Measurements from ENCODE around the gene R3HDM1. TPM values are rescaled to one million over a fixed set of nuclear protein-coding genes. Genes with fewer than 3 reads are reported as not detected.

Gene R3HDM1
- total and polyA plus RNA-seq, 2 of the 4 experiments (the other 2 are of a cell fraction), result 5.9 to 38.1 TPM

DNA sequence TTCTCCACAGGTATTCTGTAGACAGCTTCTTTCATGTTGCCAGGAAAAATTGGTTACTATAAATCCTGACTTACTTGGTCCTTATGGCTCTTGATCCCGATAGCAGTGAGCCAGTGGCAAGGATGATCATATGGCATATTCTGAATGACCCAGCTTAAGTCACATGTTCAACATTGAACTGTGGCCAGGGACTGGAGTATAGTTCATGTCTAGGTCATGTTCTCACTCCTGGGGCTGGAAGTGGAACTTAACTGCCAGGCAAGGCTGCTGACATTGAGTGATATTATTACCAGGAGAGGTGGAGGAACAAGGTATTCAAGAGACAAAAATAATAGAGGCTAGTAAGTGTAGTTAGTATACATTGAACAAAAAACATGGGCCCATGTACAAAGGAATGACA lies 26.2 kb downstream of the R3HDM1 start:
- no peak overlapping the region for H2AFZ ChIP-seq (replicated peaks; ENCODE audit: low read length, poor library complexity)
- H3K27ac ChIP-seq (ENCODE audit: insufficient read depth, low read length), result no peak overlapping the region
- CTCF ChIA-PET, result no interaction called here
- no peak overlapping the region for H3K23ac ChIP-seq (ENCODE audit: low read depth, low read length)
- no CpG with 5 or more reads among the region's 1 CpG for WGBS, 2 experiments (ENCODE audit: extremely low coverage in 2 of 2, insufficient read length in 1 of 2)
- TF ChIP-seq MAFK (IDR thresholded peaks at IDR 0.05; ENCODE audit: low read depth, low read length) (no peak), NFE2L2 (IDR thresholded peaks at IDR 0.05; ENCODE audit: low read depth, low read length) (no peak)
- H3K4me2 ChIP-seq (ENCODE audit: low read depth, low read length), result no peak overlapping the region
- H4K20me1 ChIP-seq (ENCODE audit: insufficient read depth, low read length), result no peaks in the 10 kb centered on the region; the same call in 1 of the 2 replicates
- ATAC-seq (ENCODE audit: low read depth), result no peak
- H2AK5ac ChIP-seq (ENCODE audit: low read depth, low read length), result no peak overlapping the region
- intact Hi-C loops (cut with micrococcal nuclease), result no loop called here
- H4K91ac ChIP-seq (ENCODE audit: insufficient read depth, low read depth, low read length), result no peak overlapping the region
- H3K4me3 ChIP-seq (ENCODE audit: insufficient read depth, low read depth, low read length), result no peak overlapping the region
- 0 out of 2 replicates have a peak, but pooled peaks cover 3% of the 10 kb centered on the region for H3K36me3 ChIP-seq (ENCODE audit: control insufficient read depth, insufficient read depth, low read length)
- H3K79me1 ChIP-seq (ENCODE audit: low read depth in 1 of 2, low read length in 2 of 2), result peaks cover 18 to 20% of the 10 kb centered on the region in 2 experiments; a peak in 3 of 4 replicates
- H2BK20ac ChIP-seq (ENCODE audit: low read depth, low read length), result no peak overlapping the region
- dilution Hi-C loops (cut with HindIII; ENCODE audit: low sequenced_read_pairs, unreplicated experiment), result no loop called here
- H2BK5ac ChIP-seq (ENCODE audit: low read depth, low read length, poor library complexity, severe bottlenecking), result no peak overlapping the region
- no peak overlapping the region for H3K4ac ChIP-seq (ENCODE audit: low read depth, low read length)
- H3K9me1 ChIP-seq (ENCODE audit: insufficient read depth, low read length), result no peaks in the 10 kb centered on the region; the same call in 1 of the 2 replicates
- no TSS peak for BruUV-seq (replicated peaks)
- H3K9ac ChIP-seq (ENCODE audit: low read depth, low read length), result no peak overlapping the region
- no peak overlapping the region for H3K14ac ChIP-seq (replicated peaks; ENCODE audit: low read depth, low read length)
- POLR2A ChIA-PET (ENCODE audit: unreplicated experiment), result no interaction called here
- no peak overlapping the region for H2AK9ac ChIP-seq (replicated peaks; ENCODE audit: low read depth, low read length, poor library complexity)
- no peak for DNase-seq
- no peak overlapping the region for H4K8ac ChIP-seq (ENCODE audit: low read depth in 2 of 2, low read length in 2 of 2)
- no peak overlapping the region for H2BK15ac ChIP-seq (ENCODE audit: low read depth, low read length)
- H3K4me1 ChIP-seq (ENCODE audit: control insufficient read depth, insufficient read depth, low read length), result no peaks in the 10 kb centered on the region
- in situ Hi-C loops (cut with MboI; ENCODE audit: low sequenced_read_pairs), result no loop called here
- no peak overlapping the region for H3K18ac ChIP-seq (ENCODE audit: low read depth, low read length)
- no peak overlapping the region for H2BK120ac ChIP-seq (ENCODE audit: low read depth, low read length)
- no peak overlapping the region for H3K56ac ChIP-seq (ENCODE audit: extremely low read depth, insufficient read depth, low read length)
- H4K5ac ChIP-seq (ENCODE audit: low read depth, low read length), result no peak overlapping the region
- H3K9me3 ChIP-seq (ENCODE audit: control insufficient read depth, insufficient read depth, low read length), result no peaks in the 10 kb centered on the region
- H3K27me3 ChIP-seq (ENCODE audit: control insufficient read depth, insufficient read depth, low read length), result no peaks in the 10 kb centered on the region
